ENCODE measurements around the gene GLUL. TPM values are rescaled to one million over a fixed set of nuclear protein-coding genes. Genes with fewer than 3 reads are reported as not detected.

The GLUL gene
- total RNA-seq, 4 donors from 2014 or later, result 5,859 to 11,803 (median 7,908) TPM

DNA sequence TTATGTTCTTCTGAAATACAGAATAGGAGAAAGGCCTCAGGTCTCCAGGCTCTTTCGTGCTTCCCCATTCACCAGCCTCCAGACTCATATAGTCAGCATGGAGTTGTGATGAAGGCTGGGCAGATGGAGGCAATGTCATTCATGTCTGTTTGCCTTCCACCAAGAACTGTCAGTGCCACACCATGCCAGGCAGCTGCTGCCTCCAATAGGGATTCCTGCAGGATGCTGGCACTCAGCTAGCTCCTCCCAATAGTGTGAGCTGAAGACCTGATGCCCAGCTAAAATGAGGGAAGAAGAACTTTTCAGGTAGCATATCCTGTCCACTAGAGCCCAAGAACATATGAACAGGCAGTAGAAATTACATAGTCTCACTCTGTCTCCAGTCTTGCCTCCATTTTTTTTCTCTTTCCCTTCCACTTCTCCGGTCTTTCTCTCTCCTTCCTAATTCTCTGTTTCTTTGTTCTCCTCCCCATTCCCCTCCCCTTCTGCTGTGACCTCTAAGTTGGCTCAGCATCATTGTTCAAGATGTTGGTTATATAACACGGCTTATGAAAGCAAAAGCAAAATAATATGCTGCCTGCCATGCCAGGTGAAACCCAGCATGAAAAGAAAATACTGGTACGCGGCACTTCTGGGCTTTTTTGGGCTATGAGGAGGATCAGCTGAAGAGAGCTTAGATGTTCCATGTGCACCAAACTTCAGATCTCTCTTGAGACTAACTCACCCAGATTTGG is 17.3 kb downstream of the GLUL start:
- Histone ChIP-seq H3K4me1 (no peaks in the 10 kb centered on the region), H3K27ac (no peak overlapping the region), H3K9me3 (no peaks in the 10 kb centered on the region), H3K36me3 (no peaks in the 10 kb centered on the region), H3K27me3 (no peaks in the 10 kb centered on the region), H3K4me3 (no peak overlapping the region)
- TF ChIP-seq, protein P1, sequence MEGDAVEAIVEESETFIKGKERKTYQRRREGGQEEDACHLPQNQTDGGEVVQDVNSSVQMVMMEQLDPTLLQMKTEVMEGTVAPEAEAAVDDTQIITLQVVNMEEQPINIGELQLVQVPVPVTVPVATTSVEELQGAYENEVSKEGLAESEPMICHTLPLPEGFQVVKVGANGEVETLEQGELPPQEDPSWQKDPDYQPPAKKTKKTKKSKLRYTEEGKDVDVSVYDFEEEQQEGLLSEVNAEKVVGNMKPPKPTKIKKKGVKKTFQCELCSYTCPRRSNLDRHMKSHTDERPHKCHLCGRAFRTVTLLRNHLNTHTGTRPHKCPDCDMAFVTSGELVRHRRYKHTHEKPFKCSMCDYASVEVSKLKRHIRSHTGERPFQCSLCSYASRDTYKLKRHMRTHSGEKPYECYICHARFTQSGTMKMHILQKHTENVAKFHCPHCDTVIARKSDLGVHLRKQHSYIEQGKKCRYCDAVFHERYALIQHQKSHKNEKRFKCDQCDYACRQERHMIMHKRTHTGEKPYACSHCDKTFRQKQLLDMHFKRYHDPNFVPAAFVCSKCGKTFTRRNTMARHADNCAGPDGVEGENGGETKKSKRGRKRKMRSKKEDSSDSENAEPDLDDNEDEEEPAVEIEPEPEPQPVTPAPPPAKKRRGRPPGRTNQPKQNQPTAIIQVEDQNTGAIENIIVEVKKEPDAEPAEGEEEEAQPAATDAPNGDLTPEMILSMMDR (IDR thresholded peaks at IDR 0.05), result no peak
- no peak for TF ChIP-seq EP300 (IDR thresholded peaks at IDR 0.05)
- TF ChIP-seq POLR2A (IDR thresholded peaks at IDR 0.05), result no peak
- DNase-seq (ENCODE audit: low spot score in 2 of 2), result no peak
- 68% methylated on average over 5 of the region's 5 CpGs for WGBS, 2 donors

GRCh38 chr1:182370532-182370931 is 21.1 kb downstream of the GLUL start:
- TF ChIP-seq POLR2A (IDR thresholded peaks at IDR 0.05) (no peak), EP300 (IDR thresholded peaks at IDR 0.05) (no peak)
- TF ChIP-seq, protein P1 (IDR thresholded peaks at IDR 0.05), result no peak
- no peaks in the 10 kb centered on the region for H3K27me3 ChIP-seq
- H3K4me1 ChIP-seq, result peaks cover 0 to 12% (median 0%) of the 10 kb centered on the region in 4 donors
- no peak overlapping the region for H3K27ac ChIP-seq
- no peak for DNase-seq (ENCODE audit: low spot score in 2 of 2)
- 65 to 73% methylated on average over 3 of the region's 3 CpGs for WGBS, 2 donors
- H3K9me3 ChIP-seq, result no peaks in the 10 kb centered on the region
- no peaks in the 10 kb centered on the region for H3K36me3 ChIP-seq
- no peak overlapping the region for H3K4me3 ChIP-seq

DNA sequence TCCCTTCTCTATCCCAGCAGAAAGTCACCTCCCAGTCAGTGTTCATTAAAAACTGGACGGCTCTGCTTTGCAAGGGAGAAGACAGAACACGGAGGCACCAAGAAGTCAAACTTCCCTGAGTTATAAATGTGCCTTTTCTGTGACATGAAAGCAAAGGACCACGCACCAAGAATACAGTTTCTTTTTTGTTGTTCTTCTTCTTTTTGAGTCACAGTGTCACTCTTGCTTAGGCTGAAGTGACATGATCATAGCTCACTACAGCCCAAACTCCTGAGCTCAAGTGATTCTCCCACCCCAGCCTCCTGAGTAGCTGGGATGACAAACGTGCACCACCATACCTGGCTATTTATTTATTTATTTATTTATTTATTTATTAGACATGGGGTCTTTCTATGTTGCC is 22.7 kb downstream of the GLUL start:
- DNase-seq (ENCODE audit: low spot score in 2 of 2), result no peak
- H3K9me3 ChIP-seq, result no peaks in the 10 kb centered on the region
- no peak for TF ChIP-seq POLR2A (IDR thresholded peaks at IDR 0.05)
- TF ChIP-seq, protein P1 (IDR thresholded peaks at IDR 0.05), result no peak
- TF ChIP-seq EP300 (IDR thresholded peaks at IDR 0.05), result no peak
- H3K27ac ChIP-seq, result no peak overlapping the region
- H3K4me1 ChIP-seq, result peaks cover 0 to 12% (median 0%) of the 10 kb centered on the region in 4 donors
- H3K27me3 ChIP-seq, result no peaks in the 10 kb centered on the region
- 62 to 64% methylated on average over 4 of the region's 4 CpGs for WGBS, 2 donors
- H3K4me3 ChIP-seq, result no peak overlapping the region
- no peaks in the 10 kb centered on the region for H3K36me3 ChIP-seq

- WGBS, 2 donors, result 46 to 65% methylated on average over 4 of the region's 4 CpGs
- Histone ChIP-seq H3K36me3 (no peaks in the 10 kb centered on the region), H3K27me3 (no peaks in the 10 kb centered on the region), H3K9me3 (no peaks in the 10 kb centered on the region), H3K4me1 (peaks cover 0 to 12% (median 0%) of the 10 kb centered on the region in 4 donors), H3K4me3 (no peak overlapping the region), H3K27ac (peak overlapping the region in 1 of 4 donors; percentile 1)
- TF ChIP-seq, protein P1 (IDR thresholded peaks at IDR 0.05), result no peak
- TF ChIP-seq POLR2A (IDR thresholded peaks at IDR 0.05) (no peak), EP300 (IDR thresholded peaks at IDR 0.05) (no peak)
- no peak for DNase-seq (ENCODE audit: low spot score in 2 of 2)
Observed at GRCh38 chr1:182368358-182368757, 23.2 kb downstream of the GLUL start.

- Histone ChIP-seq H3K27me3 (no peaks in the 10 kb centered on the region), H3K4me3 (no peak overlapping the region), H3K36me3 (no peaks in the 10 kb centered on the region), H3K9me3 (no peaks in the 10 kb centered on the region), H3K4me1 (peaks cover 0 to 12% (median 0%) of the 10 kb centered on the region in 4 donors), H3K27ac (peak overlapping the region in 1 of 4 donors; percentile 1)
- DNase-seq (ENCODE audit: low spot score in 2 of 2), result no peak
- WGBS, 2 donors, result 68 to 70% methylated on average over 2 of the region's 2 CpGs
- TF ChIP-seq, protein P1 (IDR thresholded peaks at IDR 0.05), result no peak
- no peak for TF ChIP-seq EP300 (IDR thresholded peaks at IDR 0.05)
- no peak for TF ChIP-seq POLR2A (IDR thresholded peaks at IDR 0.05)
Observed at GRCh38 chr1:182367926-182368325, 23.7 kb downstream of the GLUL start.

Measured in tibial nerve (tissue), 4 donors.